Stimulated activated CD4-positive, alpha-beta T cell treated with anti-CD3 and anti-CD28 coated beads, Interleukin-4, amount 100 ng/mL, for 48 hours (primary cell): Measurements from ENCODE around the gene DUOXA1.
"Not testable (repeated sequence)": the region's sequence is repeated elsewhere in the genome, so short reads cannot be mapped to it uniquely, and the experiment has no call there.

Experiments
- DNase-seq, 2 donors: peaks; one replicate each; pipeline ENCODE4 v3.0.0-alpha.2; 2020; ENCODE audit warnings: low read depth in 2 of 2

DUOXA1 gene

GRCh38 chr15:45089712-45090373 is 39.8 kb downstream of the DUOXA1 start:
- DNase-seq: no peak

DNA sequence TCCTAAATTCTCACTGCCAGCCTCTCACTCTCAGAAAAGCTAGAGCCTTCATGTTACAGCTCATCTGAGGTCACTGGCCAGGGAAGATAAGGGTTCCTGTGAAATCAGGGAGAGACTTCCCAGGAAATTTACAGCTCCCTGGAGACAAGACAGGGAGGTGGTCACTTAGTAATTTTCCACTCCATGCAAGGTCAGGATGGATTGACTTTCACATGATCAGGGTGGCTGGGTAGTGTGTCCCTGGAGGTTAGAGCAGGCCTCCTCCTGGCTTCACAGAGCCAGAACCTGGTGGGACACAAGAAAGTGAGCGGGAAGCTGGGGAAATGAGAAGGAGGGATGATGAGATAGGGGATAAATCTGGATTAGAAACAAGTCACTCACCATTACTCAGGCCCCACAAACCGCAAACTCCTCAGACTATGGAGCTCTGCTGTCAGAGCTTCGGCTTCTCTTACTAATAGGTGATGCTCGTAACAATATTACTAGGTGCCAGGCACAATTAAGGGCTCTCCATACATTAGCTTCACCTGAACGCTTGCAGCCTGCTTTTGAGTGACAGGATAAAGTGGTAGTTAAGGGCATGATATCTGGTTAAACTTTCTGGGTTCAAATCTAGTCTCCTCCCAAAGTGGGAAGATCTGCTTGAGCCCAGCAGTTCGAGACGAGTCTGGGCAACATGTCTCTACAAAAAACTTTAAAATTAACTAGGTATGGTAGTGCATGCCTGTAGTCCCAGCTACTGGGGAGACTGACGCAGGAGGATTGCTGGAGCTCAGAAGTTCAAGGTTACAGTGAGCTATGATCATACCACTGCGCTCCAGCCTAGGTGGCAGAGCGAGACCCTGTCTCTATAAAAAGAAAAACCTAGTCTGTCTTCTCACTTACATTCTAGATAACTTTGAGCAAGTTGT is 40.6 kb downstream of the DUOXA1 start:
- DNase-seq: no peak

DNA sequence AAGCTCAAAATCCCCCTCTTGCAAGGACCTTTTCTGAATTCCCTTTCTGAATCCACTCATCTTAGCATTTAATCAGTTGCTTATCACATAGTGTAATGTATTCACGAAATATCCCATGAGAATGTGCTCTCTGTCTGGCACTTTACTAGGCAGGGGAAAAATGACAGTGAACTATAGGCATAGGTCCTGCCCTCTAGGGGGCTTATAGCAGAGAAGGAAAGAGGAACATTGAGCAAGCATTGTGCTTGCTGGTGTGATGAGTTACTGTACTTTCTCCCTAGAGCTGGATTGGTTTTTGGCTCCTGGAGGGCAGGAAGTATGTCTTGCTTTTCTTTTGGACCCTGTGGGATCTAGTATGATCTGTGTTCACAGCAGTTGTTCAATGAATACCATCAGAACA is 42.2 kb downstream of the DUOXA1 start:
- no peak for DNase-seq

GRCh38 chr15:45084163-45084562 is 45.5 kb downstream of the DUOXA1 start:
- no peak for DNase-seq

DNA sequence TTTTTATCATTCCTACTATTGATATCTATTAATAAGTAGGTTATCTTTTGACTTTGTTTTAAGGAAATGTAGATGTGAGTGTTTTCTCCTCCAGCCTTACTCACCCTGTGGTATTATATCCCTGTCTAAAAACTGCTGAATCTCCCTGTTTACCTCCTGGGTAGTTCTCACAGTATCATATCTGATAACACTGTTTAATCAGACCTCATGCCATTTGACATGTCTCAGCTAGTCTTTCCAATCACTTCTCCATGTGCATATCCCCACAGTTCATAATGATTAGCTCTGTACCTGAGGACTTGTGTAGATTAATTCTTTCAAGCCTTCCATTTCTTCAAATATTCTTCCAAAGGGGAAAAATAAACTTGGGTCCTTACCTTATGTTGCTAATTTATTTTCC is 46.5 kb downstream of the DUOXA1 start:
- DNase-seq: no peak

GRCh38 chr15:45082412-45082811 is 47.3 kb downstream of the DUOXA1 start:
- DNase-seq: not testable (repeated sequence)

DNA sequence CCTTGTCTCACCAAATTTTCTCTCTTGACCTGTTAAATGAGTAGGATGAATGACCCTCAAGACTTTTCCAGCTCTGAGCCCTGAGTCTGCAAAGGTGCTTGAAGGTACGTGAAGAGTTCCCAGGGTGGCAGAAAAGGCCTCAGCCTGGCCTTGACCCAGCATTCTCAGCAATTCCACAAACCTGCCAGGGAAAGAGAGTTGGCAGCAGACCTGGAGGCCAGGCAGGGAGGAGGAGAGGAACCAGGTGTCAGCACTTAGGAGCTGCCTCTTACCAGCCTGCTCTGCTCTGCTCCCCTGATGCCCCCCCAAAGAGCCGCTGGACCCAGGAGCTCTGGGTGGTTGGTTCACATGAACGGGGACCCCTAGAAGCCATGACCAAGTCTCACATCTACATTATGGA is 49.1 kb downstream of the DUOXA1 start:
- DNase-seq: not testable (repeated sequence)

GRCh38 chr15:45079628-45080246 is 49.9 kb downstream of the DUOXA1 start:
- DNase-seq: not testable (repeated sequence)

GRCh38 chr15:45079201-45079600 is 50.5 kb downstream of the DUOXA1 start:
- not testable (repeated sequence) for DNase-seq

DNA sequence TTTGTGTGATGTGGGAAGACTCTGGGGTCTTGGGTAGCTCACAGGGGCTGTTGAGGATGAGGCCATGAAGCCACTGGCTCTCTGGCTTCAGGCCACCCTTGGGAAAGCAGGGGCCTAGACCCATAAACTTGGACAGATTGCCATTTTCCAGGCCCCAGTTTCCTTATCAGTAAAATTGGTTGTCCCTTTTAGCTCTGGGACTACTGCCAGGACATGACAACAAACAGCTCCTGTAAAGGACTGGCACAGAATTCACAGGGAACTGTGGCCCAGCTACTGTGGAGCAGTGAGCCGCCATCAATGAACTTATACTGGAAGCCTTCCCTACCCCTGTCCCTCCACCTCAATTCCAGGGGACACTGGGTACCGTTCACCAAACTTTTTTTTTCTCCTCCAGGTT is 52.3 kb downstream of the DUOXA1 start:
- DNase-seq: not testable (repeated sequence)

DNA sequence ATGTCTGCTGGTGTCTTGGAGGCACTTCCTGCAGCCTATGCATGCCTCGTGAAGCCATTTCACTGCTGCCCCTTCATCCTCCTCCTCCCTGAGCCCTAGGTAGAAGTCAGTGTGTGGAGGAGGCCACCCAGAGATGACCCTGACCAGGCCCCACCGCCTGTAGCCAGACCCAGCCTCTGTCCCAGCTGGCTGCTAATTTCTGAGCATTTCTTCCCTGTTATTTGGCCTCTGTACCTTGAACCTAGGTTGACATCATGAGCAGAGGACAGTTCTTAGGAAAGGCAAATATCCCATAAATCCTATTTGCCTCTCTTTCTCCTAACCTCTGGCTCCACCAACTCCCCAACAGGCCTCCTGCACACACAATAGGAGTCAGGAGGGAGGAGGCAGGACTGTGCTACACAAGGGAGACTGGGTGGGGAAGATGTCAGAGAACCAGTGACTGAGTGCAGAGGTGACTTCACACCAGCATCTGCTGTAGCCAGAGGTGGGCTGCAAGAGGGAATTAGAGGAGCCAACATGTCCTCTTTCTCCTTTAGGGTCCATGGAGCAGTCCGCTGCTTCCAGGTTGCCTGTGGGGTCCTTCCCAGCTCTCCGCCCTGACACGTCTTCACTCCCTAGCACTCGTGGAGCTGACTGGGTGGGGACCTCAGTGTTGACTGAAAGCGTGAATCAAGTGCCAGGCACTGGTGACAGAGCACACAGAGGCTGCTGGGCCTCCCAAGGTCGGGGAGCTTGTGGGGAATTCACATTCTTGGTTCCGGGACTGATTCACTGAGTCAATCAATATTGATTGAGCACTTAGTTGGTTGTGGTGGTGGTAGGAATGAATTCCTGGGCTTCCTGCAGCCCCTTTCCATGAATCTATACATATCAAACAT is 54.0 kb downstream of the DUOXA1 start:
- DNase-seq: not testable (repeated sequence)

GRCh38 chr15:45073602-45074001 is 56.1 kb downstream of the DUOXA1 start:
- DNase-seq: not testable (repeated sequence)

GRCh38 chr15:45069942-45070360 is 59.7 kb downstream of the DUOXA1 start:
- DNase-seq: not testable (repeated sequence)
